ENCODE data around the gene HSFY1.
"Not testable (repeated sequence)": the region's sequence is repeated elsewhere in the genome, so short reads cannot be mapped to it uniquely, and the experiment has no call there.

DNA sequence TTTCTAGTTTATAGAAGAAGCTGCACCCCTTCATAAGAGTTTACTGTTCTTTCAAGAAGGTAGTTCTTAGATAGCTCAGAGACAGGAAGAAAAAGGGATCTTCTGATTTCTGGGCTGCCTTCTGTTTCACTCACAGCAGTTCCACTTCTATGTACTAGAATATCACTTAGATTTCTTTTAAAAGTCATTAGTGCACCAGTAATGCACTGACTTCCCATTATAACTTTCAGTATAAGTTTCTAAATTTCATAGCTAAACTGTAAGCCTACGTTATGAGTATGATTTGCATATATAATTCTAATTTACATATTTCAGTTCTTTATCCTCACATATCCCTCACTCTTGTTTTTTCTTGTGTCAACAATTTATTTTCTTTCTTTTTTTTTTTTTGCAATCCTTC lies 7.6 kb upstream of the HSFY1 start:
- TF ChIP-seq POLR2AphosphoS5 (IDR thresholded peaks at IDR 0.05; ENCODE audit: borderline replicate concordance, low read depth, low read length); EZH2 (IDR thresholded peaks at IDR 0.05): not testable (repeated sequence)

All from SK-N-MC (cell line).